ENCODE measurements around the gene DNAH6.
"Not testable (repeated sequence)": the region's sequence is repeated elsewhere in the genome, so short reads cannot be mapped to it uniquely, and the experiment has no call there.

The DNAH6 gene, protein sequence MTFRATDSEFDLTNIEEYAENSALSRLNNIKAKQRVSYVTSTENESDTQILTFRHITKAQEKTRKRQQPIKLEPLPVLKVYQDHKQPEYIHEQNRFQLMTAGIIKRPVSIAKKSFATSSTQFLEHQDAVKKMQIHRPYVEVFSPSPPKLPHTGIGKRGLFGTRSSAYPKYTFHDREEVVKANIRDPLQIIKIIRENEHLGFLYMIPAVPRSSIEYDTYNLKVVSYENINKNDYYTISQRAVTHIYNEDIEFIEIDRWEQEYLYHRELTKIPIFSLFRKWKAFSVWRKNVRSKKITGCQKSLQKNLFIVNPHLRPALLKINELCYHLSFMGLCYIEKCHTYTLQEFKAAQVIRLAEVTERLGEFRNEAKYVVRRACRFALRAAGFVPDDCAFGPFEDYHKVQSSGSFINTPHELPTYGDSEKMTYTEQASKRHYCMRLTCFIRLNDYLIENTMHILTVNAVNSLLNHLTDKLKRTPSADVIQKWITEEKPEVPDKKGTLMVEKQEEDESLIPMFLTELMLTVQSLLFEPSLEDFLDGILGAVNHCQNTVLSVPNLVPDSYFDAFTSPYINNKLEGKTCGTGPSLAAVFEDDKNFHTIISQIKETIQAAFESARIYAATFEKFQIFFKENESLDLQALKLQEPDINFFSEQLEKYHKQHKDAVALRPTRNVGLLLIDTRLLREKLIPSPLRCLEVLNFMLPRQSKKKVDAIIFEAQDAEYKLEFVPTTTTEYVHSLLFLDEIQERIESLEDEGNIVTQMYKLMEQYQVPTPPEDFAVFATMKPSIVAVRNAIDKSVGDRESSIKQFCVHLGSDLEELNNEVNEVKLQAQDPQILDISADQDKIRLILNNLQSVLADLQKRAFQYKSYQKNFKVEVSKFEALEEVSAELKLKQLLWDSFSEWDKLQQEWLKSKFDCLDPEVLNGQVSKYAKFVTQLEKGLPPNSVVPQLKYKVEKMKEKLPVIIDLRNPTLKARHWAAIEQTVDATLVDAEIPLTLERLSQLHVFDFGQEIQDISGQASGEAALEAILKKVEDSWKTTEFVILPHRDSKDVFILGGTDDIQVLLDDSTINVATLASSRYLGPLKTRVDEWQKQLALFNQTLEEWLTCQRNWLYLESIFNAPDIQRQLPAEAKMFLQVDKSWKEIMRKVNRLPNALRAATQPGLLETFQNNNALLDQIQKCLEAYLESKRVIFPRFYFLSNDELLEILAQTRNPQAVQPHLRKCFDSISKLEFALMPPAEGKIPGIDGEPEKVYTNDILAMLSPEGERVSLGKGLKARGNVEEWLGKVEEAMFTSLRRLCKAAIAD (N-terminal part only)

DNA sequence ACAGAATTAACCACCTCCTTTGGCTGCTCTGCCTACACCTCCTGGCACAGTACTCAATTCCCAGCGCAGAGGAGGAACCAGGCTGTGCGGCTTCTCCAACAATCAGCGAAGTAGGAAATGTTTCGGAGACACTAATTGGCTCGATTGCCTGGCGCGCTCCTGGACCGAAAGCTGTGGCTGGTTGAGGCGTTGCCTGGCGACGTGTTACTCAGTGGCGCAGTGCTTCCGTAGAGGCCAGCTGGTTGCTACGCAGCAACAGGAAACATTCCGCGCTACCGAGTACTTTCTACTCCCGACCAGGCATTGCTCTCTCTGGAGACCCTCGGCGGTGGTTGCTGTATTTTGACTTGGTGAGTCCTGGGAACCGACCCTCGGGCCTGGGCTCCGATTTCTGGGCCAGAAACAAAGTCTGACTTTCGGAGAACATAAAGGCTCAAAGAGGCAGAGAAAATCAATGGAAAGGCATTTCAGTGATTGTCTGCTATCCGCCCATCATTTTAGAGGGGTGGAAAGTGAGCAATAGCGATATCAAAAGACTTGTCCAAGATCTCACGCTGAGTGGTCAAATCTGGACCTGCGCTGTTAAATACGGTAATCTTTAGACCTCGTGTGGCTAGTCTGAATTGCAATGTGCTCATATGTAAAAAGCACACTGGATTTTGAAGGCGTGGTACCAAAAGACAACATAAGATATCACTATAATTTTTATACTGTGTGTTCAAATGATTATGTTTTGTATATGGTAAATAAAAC is at the start of gene DNAH6:
TSS of gene DNAH6 (plus strand) at position 265 of the 753 bp plus-strand sequence. CDS start 1,329 bp downstream, outside the sequence.
- peak within 1 kb of the TSS; percentile 64 for H3K4me3 ChIP-seq (replicated peaks; ENCODE audit: low read depth, low read length)
- DNase-seq (ENCODE audit: low read depth), result peak; percentile 96
- TF ChIP-seq, protein P1, sequence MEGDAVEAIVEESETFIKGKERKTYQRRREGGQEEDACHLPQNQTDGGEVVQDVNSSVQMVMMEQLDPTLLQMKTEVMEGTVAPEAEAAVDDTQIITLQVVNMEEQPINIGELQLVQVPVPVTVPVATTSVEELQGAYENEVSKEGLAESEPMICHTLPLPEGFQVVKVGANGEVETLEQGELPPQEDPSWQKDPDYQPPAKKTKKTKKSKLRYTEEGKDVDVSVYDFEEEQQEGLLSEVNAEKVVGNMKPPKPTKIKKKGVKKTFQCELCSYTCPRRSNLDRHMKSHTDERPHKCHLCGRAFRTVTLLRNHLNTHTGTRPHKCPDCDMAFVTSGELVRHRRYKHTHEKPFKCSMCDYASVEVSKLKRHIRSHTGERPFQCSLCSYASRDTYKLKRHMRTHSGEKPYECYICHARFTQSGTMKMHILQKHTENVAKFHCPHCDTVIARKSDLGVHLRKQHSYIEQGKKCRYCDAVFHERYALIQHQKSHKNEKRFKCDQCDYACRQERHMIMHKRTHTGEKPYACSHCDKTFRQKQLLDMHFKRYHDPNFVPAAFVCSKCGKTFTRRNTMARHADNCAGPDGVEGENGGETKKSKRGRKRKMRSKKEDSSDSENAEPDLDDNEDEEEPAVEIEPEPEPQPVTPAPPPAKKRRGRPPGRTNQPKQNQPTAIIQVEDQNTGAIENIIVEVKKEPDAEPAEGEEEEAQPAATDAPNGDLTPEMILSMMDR (IDR thresholded peaks at IDR 0.05; ENCODE audit: low read length, missing control alignments), result no peak

GRCh38 chr2:84467389-84467788 is 48.9 kb upstream of the DNAH6 start:
- TF ChIP-seq, protein P1 (IDR thresholded peaks at IDR 0.05; ENCODE audit: low read length, missing control alignments), result no peak
- DNase-seq (ENCODE audit: low read depth), result no peak
- no peak overlapping the region for H3K4me3 ChIP-seq (replicated peaks; ENCODE audit: low read depth, low read length)

DNA sequence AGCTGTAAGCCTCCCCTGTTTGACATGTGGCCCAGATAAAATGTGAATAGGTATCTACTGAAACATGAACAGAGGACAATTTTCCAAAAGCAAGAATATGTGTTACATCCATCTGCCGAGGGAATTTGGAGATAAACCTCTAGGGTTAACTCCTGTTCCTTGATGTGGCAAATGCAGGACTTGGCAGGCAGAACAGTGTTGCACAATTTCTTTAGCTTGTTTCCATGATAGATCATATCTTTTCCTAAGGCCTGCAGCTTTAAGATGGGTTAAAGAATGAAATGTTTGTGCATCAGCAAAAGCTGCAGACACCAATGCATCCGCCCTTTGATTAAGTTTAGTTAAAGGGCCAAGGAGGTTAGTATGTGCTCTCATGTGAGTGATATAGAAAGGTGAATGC is 43.9 kb upstream of the DNAH6 start:
- DNase-seq (ENCODE audit: low read depth), result peak; percentile 66
- not testable (repeated sequence) for H3K4me3 ChIP-seq (replicated peaks; ENCODE audit: low read depth, low read length)

GRCh38 chr2:84472856-84473565 is 43.3 kb upstream of the DNAH6 start:
- TF ChIP-seq, protein P1 (IDR thresholded peaks at IDR 0.05; ENCODE audit: low read length, missing control alignments), result no peak
- DNase-seq (ENCODE audit: low read depth), result no peak
- no peak overlapping the region for H3K4me3 ChIP-seq (replicated peaks; ENCODE audit: low read depth, low read length)

- TF ChIP-seq, protein P1 (IDR thresholded peaks at IDR 0.05; ENCODE audit: low read length, missing control alignments), result no peak
- DNase-seq (ENCODE audit: low read depth), result no peak
- H3K4me3 ChIP-seq (replicated peaks; ENCODE audit: low read depth, low read length), result no peak overlapping the region
These were observed 42.1 kb upstream of the DNAH6 start for GRCh38 chr2:84474176-84474575.

DNA sequence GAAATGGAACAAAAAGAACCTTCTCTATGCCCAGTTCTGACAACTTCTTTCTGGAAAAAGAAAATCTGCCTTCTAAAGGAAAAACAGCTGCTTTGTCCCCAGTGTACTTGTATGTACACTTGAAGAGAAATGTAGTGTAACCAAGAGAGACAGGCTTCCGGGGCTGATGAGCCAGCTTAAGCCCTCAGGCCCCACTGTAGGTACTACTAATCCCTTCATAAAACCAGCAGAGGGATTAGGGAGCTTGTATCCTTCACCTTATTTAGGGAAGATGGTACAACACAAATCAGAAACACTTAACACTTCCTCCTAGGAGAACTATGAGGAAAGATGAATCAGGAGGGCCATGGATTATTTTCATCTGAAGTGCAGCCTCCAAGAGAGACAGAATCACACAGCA is 38.4 kb upstream of the DNAH6 start:
- H3K4me3 ChIP-seq (replicated peaks; ENCODE audit: low read depth, low read length), result no peak overlapping the region
- TF ChIP-seq, protein P1 (IDR thresholded peaks at IDR 0.05; ENCODE audit: low read length, missing control alignments), result no peak
- DNase-seq (ENCODE audit: low read depth), result no peak

All from fibroblast of pulmonary artery (primary cell).